H1 (cell line): ENCODE data around the gene RIMBP2.

Source experiments
- CBX8 ChIP-seq: fragments of 300-800, 300-1000 bp; sonication (generic); IDR thresholded peaks from 2 replicates; pipeline ENCODE4 v1.7.1; 2016; ENCODE audit warnings: low read depth, low read length, borderline replicate concordance
- CREB1 ChIP-seq: IDR thresholded peaks from 2 replicates; pipeline ENCODE4 v1.6.1; 2012; ENCODE audit warnings: inconsistent platforms
- GABPA ChIP-seq: IDR thresholded peaks from 2 replicates; pipeline ENCODE4 v1.6.1; 2011; ENCODE audit warnings: mild to moderate bottlenecking, low read length, moderate library complexity, borderline replicate concordance; ENCODE audit not compliant: insufficient read depth
- JUND ChIP-seq: IDR thresholded peaks from 2 replicates; pipeline ENCODE4 v1.6.1; 2011; ENCODE audit warnings: mild to moderate bottlenecking, improper control_type of control experiment, low read length
- KDM1A ChIP-seq: fragments of 200-600, 300-600 bp; sonication (generic); IDR thresholded peaks from 2 replicates; pipeline ENCODE4 v1.7.1; 2016; ENCODE audit warnings: mild to moderate bottlenecking, low read length, borderline replicate concordance
- PHF8 ChIP-seq: fragments of 200-600 bp; sonication (generic); conservative IDR thresholded peaks from 2 replicates; pipeline ENCODE4 v1.7.1; 2012; ENCODE audit warnings: low read depth, mild to moderate bottlenecking, inconsistent platforms, low read length, moderate library complexity
- POLR2AphosphoS5 ChIP-seq: IDR thresholded peaks from 2 replicates; pipeline ENCODE4 v1.6.1; 2011; ENCODE audit warnings: low read depth, low read length
- RAD21 ChIP-seq, 2 experiments: IDR thresholded peaks in 1 of 2; conservative IDR thresholded peaks in 1 of 2; 2 replicates each; pipeline ENCODE4 v1.6.1; 2011; ENCODE audit warnings: low read depth in 2 of 2, low read length in 2 of 2, improper control_type of control experiment in 1 of 2, inconsistent platforms in 1 of 2, mild to moderate bottlenecking in 1 of 2, moderate library complexity in 1 of 2
- SP1 ChIP-seq: IDR thresholded peaks from 2 replicates; pipeline ENCODE4 v1.6.1; 2011; ENCODE audit warnings: low read depth, low read length
- SP4 ChIP-seq: IDR thresholded peaks from 2 replicates; pipeline ENCODE4 v1.6.1; 2012; ENCODE audit warnings: low read length, inconsistent platforms
- TF ChIP-seq, protein P1 (sequence below), 3 experiments: IDR thresholded peaks; 1 replicate in 2 of 3; 2 replicates in 1 of 3; pipeline versions ENCODE4 v1.5.1 to v1.6.1; 2011; ENCODE audit warnings: low read length in 3 of 3, mild to moderate bottlenecking in 3 of 3, inconsistent platforms in 2 of 3, low read depth in 1 of 3, moderate library complexity in 1 of 3; ENCODE audit not compliant: insufficient read depth in 1 of 3; ENCODE audit errors: control extremely low read depth in 1 of 3
- TF ChIP-seq, protein P2 (sequence below): IDR thresholded peaks from 2 replicates; pipeline ENCODE4 v1.6.1; 2011; ENCODE audit warnings: low read length, improper control_type of control experiment

DNA sequence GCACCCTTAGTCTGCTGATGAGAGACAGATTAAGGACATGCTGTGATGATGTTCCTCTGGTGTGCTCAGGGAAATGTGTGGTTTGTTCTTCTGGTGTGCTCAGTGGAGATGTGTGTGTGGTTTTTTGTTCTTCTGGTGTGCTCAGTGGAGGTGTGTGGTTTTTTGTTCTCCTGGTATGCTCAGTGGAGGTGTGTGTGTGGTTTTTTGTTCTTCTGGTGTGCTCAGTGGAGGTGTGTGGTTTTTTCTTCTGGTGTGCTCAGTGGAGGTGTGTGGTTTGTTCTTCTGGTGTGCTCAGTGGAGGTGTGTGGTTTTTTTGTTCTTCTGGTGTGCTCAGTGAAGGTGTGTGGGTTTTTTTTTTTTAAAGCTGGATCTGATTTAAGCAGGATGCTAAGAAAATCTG is 363.0 kb downstream of the RIMBP2 start:
- no peak for TF ChIP-seq KDM1A
- TF ChIP-seq POLR2AphosphoS5 = no peak
- TF ChIP-seq, protein P1, sequence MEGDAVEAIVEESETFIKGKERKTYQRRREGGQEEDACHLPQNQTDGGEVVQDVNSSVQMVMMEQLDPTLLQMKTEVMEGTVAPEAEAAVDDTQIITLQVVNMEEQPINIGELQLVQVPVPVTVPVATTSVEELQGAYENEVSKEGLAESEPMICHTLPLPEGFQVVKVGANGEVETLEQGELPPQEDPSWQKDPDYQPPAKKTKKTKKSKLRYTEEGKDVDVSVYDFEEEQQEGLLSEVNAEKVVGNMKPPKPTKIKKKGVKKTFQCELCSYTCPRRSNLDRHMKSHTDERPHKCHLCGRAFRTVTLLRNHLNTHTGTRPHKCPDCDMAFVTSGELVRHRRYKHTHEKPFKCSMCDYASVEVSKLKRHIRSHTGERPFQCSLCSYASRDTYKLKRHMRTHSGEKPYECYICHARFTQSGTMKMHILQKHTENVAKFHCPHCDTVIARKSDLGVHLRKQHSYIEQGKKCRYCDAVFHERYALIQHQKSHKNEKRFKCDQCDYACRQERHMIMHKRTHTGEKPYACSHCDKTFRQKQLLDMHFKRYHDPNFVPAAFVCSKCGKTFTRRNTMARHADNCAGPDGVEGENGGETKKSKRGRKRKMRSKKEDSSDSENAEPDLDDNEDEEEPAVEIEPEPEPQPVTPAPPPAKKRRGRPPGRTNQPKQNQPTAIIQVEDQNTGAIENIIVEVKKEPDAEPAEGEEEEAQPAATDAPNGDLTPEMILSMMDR (IDR thresholded peaks at IDR 0.05; ENCODE audit: control extremely low read depth in 1 of 3, insufficient read depth in 1 of 3, low read depth in 1 of 3, low read length in 3 of 3) = no peak
- TF ChIP-seq JUND = no peak
- TF ChIP-seq SP1 = no peak
- TF ChIP-seq CREB1 = no peak
- TF ChIP-seq, protein P2, sequence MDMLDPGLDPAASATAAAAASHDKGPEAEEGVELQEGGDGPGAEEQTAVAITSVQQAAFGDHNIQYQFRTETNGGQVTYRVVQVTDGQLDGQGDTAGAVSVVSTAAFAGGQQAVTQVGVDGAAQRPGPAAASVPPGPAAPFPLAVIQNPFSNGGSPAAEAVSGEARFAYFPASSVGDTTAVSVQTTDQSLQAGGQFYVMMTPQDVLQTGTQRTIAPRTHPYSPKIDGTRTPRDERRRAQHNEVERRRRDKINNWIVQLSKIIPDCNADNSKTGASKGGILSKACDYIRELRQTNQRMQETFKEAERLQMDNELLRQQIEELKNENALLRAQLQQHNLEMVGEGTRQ = no peak
- TF ChIP-seq SP4 = no peak
- TF ChIP-seq GABPA = no peak
- TF ChIP-seq RAD21 (IDR thresholded peaks at IDR 0.05 in 1 of 2, conservative IDR thresholded peaks at IDR 0.05 in 1 of 2; ENCODE audit: low read depth in 2 of 2, low read length in 2 of 2) = no peak
- no peak for TF ChIP-seq CBX8
- no peak for TF ChIP-seq PHF8
